ENCODE data around the gene COX6B1. TPM values are rescaled to one million over a fixed set of nuclear protein-coding genes. Genes with fewer than 3 reads are reported as not detected.
"Not testable (repeated sequence)": the region's sequence is repeated elsewhere in the genome, so short reads cannot be mapped to it uniquely, and the experiment has no call there.

Gene COX6B1
- total RNA-seq, 1 experiment from 2014 or later = 835 TPM

DNA sequence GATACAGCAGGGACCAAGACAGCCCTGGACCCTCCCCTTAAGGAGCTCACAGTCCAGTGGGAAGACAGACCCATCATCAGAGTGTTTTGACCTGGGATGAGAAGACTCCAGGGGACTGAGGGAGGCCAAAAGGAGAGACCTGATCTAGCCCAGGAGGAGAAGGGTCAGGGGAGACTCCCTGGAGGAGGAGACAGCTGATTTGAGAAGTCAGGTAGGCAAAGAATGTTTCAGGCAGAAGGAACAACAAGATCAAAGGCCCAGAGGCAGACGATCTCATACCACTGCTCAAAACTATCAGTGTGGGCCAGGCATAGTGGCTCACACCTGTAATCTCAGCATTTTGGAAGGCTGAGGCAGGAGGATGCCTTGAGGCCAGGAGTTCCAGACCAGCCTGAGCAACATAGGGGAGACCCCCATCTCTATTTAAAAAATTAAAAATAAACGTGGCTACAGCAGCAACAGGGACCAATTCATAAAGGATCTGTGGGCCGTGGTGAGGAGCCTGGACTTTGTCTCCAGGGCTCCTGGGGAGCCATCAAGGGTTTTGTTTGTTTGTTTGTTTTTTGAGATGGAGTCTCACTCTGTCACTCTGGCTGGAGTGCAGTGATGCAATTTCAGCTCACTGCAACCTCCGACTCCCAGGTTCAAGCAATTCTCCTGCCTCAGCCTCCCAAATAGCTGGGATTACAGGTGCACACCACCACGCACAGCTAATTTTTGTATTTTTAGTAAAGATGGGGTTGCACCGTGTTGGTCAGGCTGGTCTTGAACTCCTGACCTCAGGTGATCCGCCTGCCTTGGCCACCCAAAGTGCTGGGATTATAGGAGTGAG is 2.2 kb upstream of the COX6B1 start:
- ATAC-seq = no peak
- H3K4me1 ChIP-seq (ENCODE audit: control insufficient read depth, insufficient read depth, low read length) = peaks cover 24% of the 10 kb centered on the region
- peak overlapping the region; percentile 10 for H3K27ac ChIP-seq (ENCODE audit: low read length)
- no peak for DNase-seq (ENCODE audit: low read depth, low spot score)
- intact Hi-C loops (cut with micrococcal nuclease; ENCODE audit: unreplicated experiment) = no loop called here
- H3K36me3 ChIP-seq (ENCODE audit: control insufficient read depth, insufficient read depth, low read length) = peaks cover 7% of the 10 kb centered on the region; the same call in 1 of the 2 replicates
- CTCF ChIA-PET = interaction anchor here (1.8 kb wide), 1 partner anchor 97 kb away, joined by 4 read pairs; no protein-coding TSS in a partner anchor
- no peaks in the 10 kb centered on the region for H3K27me3 ChIP-seq (ENCODE audit: control insufficient read depth, insufficient read depth, low read length)
- peak overlapping the region in 1 of 2 experiments; percentile 79; a peak in 1 of 4 replicates for H3K4me3 ChIP-seq (ENCODE audit: low read depth in 2 of 2, low read length in 2 of 2)
- H3K9me3 ChIP-seq (ENCODE audit: control insufficient read depth, insufficient read depth, low read depth, low read length) = no peaks in the 10 kb centered on the region
- TF ChIP-seq, protein P1, sequence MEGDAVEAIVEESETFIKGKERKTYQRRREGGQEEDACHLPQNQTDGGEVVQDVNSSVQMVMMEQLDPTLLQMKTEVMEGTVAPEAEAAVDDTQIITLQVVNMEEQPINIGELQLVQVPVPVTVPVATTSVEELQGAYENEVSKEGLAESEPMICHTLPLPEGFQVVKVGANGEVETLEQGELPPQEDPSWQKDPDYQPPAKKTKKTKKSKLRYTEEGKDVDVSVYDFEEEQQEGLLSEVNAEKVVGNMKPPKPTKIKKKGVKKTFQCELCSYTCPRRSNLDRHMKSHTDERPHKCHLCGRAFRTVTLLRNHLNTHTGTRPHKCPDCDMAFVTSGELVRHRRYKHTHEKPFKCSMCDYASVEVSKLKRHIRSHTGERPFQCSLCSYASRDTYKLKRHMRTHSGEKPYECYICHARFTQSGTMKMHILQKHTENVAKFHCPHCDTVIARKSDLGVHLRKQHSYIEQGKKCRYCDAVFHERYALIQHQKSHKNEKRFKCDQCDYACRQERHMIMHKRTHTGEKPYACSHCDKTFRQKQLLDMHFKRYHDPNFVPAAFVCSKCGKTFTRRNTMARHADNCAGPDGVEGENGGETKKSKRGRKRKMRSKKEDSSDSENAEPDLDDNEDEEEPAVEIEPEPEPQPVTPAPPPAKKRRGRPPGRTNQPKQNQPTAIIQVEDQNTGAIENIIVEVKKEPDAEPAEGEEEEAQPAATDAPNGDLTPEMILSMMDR (IDR thresholded peaks at IDR 0.05) = no peak
- TF ChIP-seq, protein P2, sequence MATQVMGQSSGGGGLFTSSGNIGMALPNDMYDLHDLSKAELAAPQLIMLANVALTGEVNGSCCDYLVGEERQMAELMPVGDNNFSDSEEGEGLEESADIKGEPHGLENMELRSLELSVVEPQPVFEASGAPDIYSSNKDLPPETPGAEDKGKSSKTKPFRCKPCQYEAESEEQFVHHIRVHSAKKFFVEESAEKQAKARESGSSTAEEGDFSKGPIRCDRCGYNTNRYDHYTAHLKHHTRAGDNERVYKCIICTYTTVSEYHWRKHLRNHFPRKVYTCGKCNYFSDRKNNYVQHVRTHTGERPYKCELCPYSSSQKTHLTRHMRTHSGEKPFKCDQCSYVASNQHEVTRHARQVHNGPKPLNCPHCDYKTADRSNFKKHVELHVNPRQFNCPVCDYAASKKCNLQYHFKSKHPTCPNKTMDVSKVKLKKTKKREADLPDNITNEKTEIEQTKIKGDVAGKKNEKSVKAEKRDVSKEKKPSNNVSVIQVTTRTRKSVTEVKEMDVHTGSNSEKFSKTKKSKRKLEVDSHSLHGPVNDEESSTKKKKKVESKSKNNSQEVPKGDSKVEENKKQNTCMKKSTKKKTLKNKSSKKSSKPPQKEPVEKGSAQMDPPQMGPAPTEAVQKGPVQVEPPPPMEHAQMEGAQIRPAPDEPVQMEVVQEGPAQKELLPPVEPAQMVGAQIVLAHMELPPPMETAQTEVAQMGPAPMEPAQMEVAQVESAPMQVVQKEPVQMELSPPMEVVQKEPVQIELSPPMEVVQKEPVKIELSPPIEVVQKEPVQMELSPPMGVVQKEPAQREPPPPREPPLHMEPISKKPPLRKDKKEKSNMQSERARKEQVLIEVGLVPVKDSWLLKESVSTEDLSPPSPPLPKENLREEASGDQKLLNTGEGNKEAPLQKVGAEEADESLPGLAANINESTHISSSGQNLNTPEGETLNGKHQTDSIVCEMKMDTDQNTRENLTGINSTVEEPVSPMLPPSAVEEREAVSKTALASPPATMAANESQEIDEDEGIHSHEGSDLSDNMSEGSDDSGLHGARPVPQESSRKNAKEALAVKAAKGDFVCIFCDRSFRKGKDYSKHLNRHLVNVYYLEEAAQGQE (IDR thresholded peaks at IDR 0.05; ENCODE audit: insufficient read depth in 1 of 2, low read depth in 2 of 2, low read length in 1 of 2) = no peak
- TF ChIP-seq POLR2AphosphoS5 (IDR thresholded peaks at IDR 0.05; ENCODE audit: low read depth, low read length) = no peak
- no TSS peak for BruUV-seq (replicated peaks)
- POLR2A ChIA-PET = no interaction called here
- in situ Hi-C loops (cut with HindIII; ENCODE audit: low pct_unique_long_range_greater_than_20kb, low sequenced_read_pairs) = no loop called here

DNA sequence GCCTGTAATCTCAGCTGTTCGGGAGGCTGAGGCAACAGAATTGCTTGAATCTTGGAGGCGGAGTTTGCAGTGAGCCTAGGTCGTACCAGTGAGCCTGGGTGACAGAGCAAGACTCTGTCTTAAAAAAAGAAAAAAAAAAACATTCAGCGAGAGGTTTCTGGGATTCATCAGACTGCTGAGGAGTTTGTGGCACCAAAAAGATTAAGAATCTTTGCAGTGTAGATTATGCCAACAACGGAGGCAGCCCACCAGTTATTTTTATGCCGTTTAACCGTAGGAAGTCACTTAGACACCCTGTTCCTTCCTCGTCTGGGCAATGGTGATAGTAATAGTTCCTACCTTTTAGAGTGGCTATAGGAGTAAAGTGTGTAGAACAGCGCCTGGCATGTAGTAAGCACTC is 2.5 kb downstream of the COX6B1 start:
- intact Hi-C loops (cut with micrococcal nuclease; ENCODE audit: unreplicated experiment) = no loop called here
- no TSS peak for BruUV-seq (replicated peaks)
- no peak overlapping the region for H3K4me3 ChIP-seq (ENCODE audit: low read depth in 2 of 2, low read length in 2 of 2)
- no peak for DNase-seq (ENCODE audit: low read depth, low spot score)
- ATAC-seq = no peak
- in situ Hi-C loops (cut with HindIII; ENCODE audit: low pct_unique_long_range_greater_than_20kb, low sequenced_read_pairs) = no loop called here
- 0 out of 2 replicates have a peak, but pooled peaks cover 6% of the 10 kb centered on the region for H3K4me1 ChIP-seq (ENCODE audit: control insufficient read depth, insufficient read depth, low read length)
- no peak overlapping the region for H3K27ac ChIP-seq (ENCODE audit: low read length)
- H3K9me3 ChIP-seq (ENCODE audit: control insufficient read depth, insufficient read depth, low read depth, low read length) = no peaks in the 10 kb centered on the region
- ChIA-PET POLR2A (no interaction called here), CTCF (no interaction called here)
- H3K27me3 ChIP-seq (ENCODE audit: control insufficient read depth, insufficient read depth, low read length) = no peaks in the 10 kb centered on the region
- H3K36me3 ChIP-seq (ENCODE audit: control insufficient read depth, insufficient read depth, low read length) = peaks cover 15% of the 10 kb centered on the region
- TF ChIP-seq, protein P1 (IDR thresholded peaks at IDR 0.05) = no peak
- TF ChIP-seq SIN3A (IDR thresholded peaks at IDR 0.05; ENCODE audit: borderline replicate concordance, insufficient read depth, low read depth, low read length) (no peak), POLR2AphosphoS5 (IDR thresholded peaks at IDR 0.05; ENCODE audit: low read depth, low read length) (no peak), TCF7L2 (IDR thresholded peaks at IDR 0.05; ENCODE audit: low read depth, low read length) (no peak)
- TF ChIP-seq, protein P2 (IDR thresholded peaks at IDR 0.05; ENCODE audit: insufficient read depth in 1 of 2, low read depth in 2 of 2, low read length in 1 of 2) = no peak

DNA sequence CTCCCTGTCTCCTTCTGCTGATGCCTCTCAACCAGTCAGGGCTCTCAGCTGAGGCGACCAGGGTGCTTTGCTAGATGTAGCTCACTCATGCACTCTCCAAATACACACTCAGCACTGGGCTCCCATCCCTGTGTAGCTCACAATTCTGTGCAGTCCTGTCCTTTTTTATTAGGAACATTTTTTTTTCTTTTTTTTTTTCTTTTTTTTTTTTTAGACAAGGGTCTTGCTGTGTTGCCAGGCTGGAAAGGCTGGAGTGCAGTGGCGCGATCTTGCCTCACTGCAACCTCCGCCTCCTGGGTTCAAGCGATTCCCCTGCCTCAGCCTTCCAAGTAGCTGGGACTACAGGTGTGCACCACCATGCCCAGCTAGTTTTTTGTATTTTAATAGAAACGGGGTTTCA is 6.7 kb downstream of the COX6B1 start:
- POLR2A ChIA-PET = interaction anchor here (0.6 to 0.7 kb wide), 2 partner anchors 43 to 97 kb away, joined by 3 to 4 read pairs; no protein-coding TSS in a partner anchor
- DNase-seq (ENCODE audit: low read depth, low spot score); H3K9me3 ChIP-seq (ENCODE audit: control insufficient read depth, insufficient read depth, low read depth, low read length); BruUV-seq (replicated peaks); H3K27ac ChIP-seq (ENCODE audit: low read length); in situ Hi-C loops (cut with HindIII; ENCODE audit: low pct_unique_long_range_greater_than_20kb, low sequenced_read_pairs); ATAC-seq; H3K4me3 ChIP-seq (ENCODE audit: low read depth in 2 of 2, low read length in 2 of 2); H3K27me3 ChIP-seq (ENCODE audit: control insufficient read depth, insufficient read depth, low read length); intact Hi-C loops (cut with micrococcal nuclease; ENCODE audit: unreplicated experiment); H3K4me1 ChIP-seq (ENCODE audit: control insufficient read depth, insufficient read depth, low read length): not testable (repeated sequence)
- CTCF ChIA-PET = interaction anchor here (0.6 kb wide), 1 partner anchor 144 kb away, joined by 3 read pairs; no protein-coding TSS in a partner anchor
- peaks cover 24% of the 10 kb centered on the region for H3K36me3 ChIP-seq (ENCODE audit: control insufficient read depth, insufficient read depth, low read length)

All from Panc1 (cell line).